ENCODE measurements around the gene SYT17.

DNA sequence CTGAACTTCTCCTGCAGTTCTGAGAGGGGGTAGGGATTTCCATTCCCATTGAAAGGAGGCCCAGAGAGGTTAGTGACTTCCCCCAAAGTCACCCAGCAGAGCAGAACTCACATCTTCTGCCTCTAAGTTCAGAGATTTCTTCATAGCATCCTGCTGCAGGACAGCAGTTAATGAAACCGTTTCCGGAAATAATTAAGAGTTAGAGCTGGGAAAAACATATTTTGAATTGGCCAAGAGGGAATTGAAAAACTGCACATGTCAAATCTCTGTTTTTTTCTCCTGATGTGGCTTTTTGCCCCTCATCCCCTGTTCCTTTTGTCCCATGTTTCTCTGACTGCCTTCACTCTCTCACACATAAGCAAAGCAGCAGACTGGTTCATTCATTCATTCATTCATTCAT is 27.6 kb upstream of the SYT17 start:
- no peak for TF ChIP-seq EZH2 (IDR thresholded peaks at IDR 0.05; ENCODE audit: borderline replicate concordance, low read length)
- TF ChIP-seq, protein P1, sequence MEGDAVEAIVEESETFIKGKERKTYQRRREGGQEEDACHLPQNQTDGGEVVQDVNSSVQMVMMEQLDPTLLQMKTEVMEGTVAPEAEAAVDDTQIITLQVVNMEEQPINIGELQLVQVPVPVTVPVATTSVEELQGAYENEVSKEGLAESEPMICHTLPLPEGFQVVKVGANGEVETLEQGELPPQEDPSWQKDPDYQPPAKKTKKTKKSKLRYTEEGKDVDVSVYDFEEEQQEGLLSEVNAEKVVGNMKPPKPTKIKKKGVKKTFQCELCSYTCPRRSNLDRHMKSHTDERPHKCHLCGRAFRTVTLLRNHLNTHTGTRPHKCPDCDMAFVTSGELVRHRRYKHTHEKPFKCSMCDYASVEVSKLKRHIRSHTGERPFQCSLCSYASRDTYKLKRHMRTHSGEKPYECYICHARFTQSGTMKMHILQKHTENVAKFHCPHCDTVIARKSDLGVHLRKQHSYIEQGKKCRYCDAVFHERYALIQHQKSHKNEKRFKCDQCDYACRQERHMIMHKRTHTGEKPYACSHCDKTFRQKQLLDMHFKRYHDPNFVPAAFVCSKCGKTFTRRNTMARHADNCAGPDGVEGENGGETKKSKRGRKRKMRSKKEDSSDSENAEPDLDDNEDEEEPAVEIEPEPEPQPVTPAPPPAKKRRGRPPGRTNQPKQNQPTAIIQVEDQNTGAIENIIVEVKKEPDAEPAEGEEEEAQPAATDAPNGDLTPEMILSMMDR (IDR thresholded peaks at IDR 0.05; ENCODE audit: low read length): no peak

Measured in OCI-LY1 (cell line).